ENCODE measurements around the gene AKAP7. TPM values are rescaled to one million over a fixed set of nuclear protein-coding genes. Genes with fewer than 3 reads are reported as not detected.

Gene AKAP7
- total RNA-seq, 4 donors from 2014 or later = 6.2 to 18.7 (median 8.4) TPM

DNA sequence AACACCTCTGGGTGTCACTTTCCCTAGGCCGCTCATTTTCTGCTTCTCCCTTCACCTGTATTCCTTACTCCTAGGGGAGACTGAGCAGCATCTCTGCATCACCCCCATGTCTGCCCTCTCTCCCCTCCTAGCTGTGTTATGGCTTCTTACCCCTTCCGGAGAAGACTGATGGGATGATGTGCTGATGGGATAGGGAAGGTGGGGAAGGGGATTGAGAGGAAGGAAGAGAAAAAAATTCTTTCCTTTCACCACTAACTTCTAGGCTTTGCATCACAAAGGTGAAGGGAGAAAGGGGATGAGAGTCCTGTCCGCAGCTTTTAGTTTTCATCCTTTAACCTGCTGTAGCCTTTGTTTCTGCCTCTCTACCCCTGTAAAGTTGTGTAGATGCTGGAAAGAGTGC, 26.7 kb downstream of the AKAP7 start:
- Histone ChIP-seq H3K4me1 (peaks cover 0 to 4% (median 0%) of the 10 kb centered on the region in 4 donors), H3K4me3 (no peak overlapping the region), H3K27ac (replicated peaks in 1 of 4) (no peak overlapping the region), H3K9me3 (no peaks in the 10 kb centered on the region), H3K36me3 (peaks cover 0 to 14% (median 8%) of the 10 kb centered on the region in 4 donors), H3K27me3 (no peaks in the 10 kb centered on the region)
- TF ChIP-seq, protein P1, sequence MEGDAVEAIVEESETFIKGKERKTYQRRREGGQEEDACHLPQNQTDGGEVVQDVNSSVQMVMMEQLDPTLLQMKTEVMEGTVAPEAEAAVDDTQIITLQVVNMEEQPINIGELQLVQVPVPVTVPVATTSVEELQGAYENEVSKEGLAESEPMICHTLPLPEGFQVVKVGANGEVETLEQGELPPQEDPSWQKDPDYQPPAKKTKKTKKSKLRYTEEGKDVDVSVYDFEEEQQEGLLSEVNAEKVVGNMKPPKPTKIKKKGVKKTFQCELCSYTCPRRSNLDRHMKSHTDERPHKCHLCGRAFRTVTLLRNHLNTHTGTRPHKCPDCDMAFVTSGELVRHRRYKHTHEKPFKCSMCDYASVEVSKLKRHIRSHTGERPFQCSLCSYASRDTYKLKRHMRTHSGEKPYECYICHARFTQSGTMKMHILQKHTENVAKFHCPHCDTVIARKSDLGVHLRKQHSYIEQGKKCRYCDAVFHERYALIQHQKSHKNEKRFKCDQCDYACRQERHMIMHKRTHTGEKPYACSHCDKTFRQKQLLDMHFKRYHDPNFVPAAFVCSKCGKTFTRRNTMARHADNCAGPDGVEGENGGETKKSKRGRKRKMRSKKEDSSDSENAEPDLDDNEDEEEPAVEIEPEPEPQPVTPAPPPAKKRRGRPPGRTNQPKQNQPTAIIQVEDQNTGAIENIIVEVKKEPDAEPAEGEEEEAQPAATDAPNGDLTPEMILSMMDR (IDR thresholded peaks at IDR 0.05) = no peak
- TF ChIP-seq POLR2AphosphoS5 (IDR thresholded peaks at IDR 0.05) = no peak
- 93% methylated on average over 3 of the region's 3 CpGs for WGBS
- intact Hi-C loops (cut with DNase I) = no loop called here
- no peak for DNase-seq (ENCODE audit: extremely low spot score)

DNA sequence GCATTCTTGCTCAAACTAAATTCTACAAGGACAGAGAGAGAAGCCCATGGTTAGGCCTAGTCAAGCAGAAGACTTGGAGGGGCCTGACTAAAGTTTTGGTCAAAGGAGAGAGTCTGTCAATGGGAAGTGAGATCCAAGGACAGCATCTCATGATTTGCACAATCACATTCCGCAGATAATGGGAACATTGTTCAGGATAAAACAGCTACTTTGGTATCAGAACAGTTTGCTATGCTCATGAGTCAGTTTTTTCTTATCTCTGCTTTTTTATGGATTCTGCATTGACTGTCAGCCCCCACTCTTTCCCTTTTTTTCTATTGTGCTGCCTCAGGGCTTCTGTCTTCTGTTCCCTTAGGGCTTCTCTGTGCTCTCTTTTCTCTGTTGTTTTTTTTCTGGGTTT, 28.6 kb downstream of the AKAP7 start:
- H3K4me3 ChIP-seq = no peak overlapping the region
- no peak for DNase-seq (ENCODE audit: extremely low spot score)
- no peak for TF ChIP-seq POLR2A (IDR thresholded peaks at IDR 0.05; ENCODE audit: low read depth)
- no peak for TF ChIP-seq EP300 (IDR thresholded peaks at IDR 0.05)
- TF ChIP-seq POLR2AphosphoS5 (IDR thresholded peaks at IDR 0.05) = no peak
- TF ChIP-seq, protein P1 (IDR thresholded peaks at IDR 0.05) = no peak
- H3K27ac ChIP-seq (replicated peaks in 1 of 4) = no peak overlapping the region
- no peaks in the 10 kb centered on the region for H3K27me3 ChIP-seq
- H3K36me3 ChIP-seq = peaks cover 0 to 15% (median 8%) of the 10 kb centered on the region in 4 donors
- WGBS = 100% methylated on average over 1 of the region's 1 CpG
- peaks cover 0 to 4% (median 0%) of the 10 kb centered on the region in 4 donors for H3K4me1 ChIP-seq
- intact Hi-C loops (cut with DNase I) = no loop called here
- H3K9me3 ChIP-seq = no peaks in the 10 kb centered on the region

GRCh38 chr6:131164506-131164905, 29.2 kb downstream of the AKAP7 start:
- TF ChIP-seq POLR2A (IDR thresholded peaks at IDR 0.05; ENCODE audit: low read depth) = no peak
- no peak for TF ChIP-seq POLR2AphosphoS5 (IDR thresholded peaks at IDR 0.05)
- TF ChIP-seq EP300 (IDR thresholded peaks at IDR 0.05) = no peak
- no peak overlapping the region for H3K4me3 ChIP-seq
- DNase-seq (ENCODE audit: extremely low spot score) = no peak
- no peaks in the 10 kb centered on the region for H3K9me3 ChIP-seq
- H3K4me1 ChIP-seq = peaks cover 0 to 4% (median 0%) of the 10 kb centered on the region in 4 donors
- intact Hi-C loops (cut with DNase I) = no loop called here
- 80% methylated on average over 2 of the region's 2 CpGs for WGBS
- peaks cover 0 to 21% (median 11%) of the 10 kb centered on the region in 4 donors for H3K36me3 ChIP-seq
- no peaks in the 10 kb centered on the region for H3K27me3 ChIP-seq
- H3K27ac ChIP-seq (replicated peaks in 1 of 4) = no peak overlapping the region

DNA sequence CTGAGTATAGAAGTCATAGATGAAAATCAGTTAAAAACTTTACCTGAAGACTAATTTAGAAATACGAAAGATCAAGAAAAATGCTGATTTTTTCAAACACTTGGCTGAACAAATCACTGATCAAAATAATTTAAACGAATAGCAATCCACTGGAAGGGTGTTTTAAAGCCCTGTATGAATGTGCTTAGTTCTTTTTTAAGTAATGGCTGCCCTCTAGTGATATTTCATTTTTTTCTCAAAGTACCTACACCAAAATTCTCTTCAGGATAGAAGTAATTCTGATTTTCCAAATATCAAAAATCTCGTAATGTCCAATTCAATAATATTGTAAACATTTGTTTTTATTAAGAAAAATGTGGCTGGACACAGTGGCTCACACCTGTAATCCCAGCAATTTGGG, 32.5 kb downstream of the AKAP7 start:
- H3K4me3 ChIP-seq = no peak overlapping the region
- peaks cover 0 to 23% (median 10%) of the 10 kb centered on the region in 4 donors for H3K36me3 ChIP-seq
- DNase-seq (ENCODE audit: extremely low spot score) = no peak
- WGBS = 53% methylated on average over 3 of the region's 3 CpGs
- intact Hi-C loops (cut with DNase I) = no loop called here
- no peak overlapping the region for H3K27ac ChIP-seq (replicated peaks in 1 of 4)
- H3K4me1 ChIP-seq = no peaks in the 10 kb centered on the region
- H3K9me3 ChIP-seq = no peaks in the 10 kb centered on the region
- no peak for TF ChIP-seq POLR2AphosphoS5 (IDR thresholded peaks at IDR 0.05)
- TF ChIP-seq, protein P1 (IDR thresholded peaks at IDR 0.05) = no peak
- no peak for TF ChIP-seq POLR2A (IDR thresholded peaks at IDR 0.05; ENCODE audit: low read depth)
- no peak for TF ChIP-seq EP300 (IDR thresholded peaks at IDR 0.05)
- H3K27me3 ChIP-seq = no peaks in the 10 kb centered on the region

DNA sequence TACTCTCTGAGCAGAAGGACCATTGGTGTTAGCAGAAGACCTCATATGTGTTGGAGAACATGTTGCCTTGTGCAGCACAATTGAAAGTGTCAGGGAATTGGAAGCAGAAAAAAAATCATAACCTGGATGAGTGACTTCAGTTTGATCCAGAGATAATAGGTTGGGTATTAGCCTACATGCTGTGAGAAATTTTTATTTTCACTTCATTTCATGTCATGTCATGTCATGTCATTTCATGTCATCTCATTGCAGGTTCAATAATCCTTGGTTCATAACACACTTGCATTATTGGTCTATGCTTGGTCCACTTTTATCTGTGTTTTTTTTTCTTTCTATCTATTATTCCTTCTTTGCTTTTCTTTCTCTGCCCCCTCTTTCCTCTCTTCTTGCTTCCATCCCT, 34.3 kb downstream of the AKAP7 start:
- no peak overlapping the region for H3K27ac ChIP-seq (replicated peaks in 1 of 4)
- H3K36me3 ChIP-seq = peaks cover 0 to 23% (median 10%) of the 10 kb centered on the region in 4 donors
- H3K4me1 ChIP-seq = no peaks in the 10 kb centered on the region
- intact Hi-C loops (cut with DNase I) = no loop called here
- no peaks in the 10 kb centered on the region for H3K27me3 ChIP-seq
- no peak for TF ChIP-seq POLR2AphosphoS5 (IDR thresholded peaks at IDR 0.05)
- TF ChIP-seq, protein P1 (IDR thresholded peaks at IDR 0.05) = no peak
- no peaks in the 10 kb centered on the region for H3K9me3 ChIP-seq
- DNase-seq (ENCODE audit: extremely low spot score) = no peak
- H3K4me3 ChIP-seq = no peak overlapping the region
